ENCODE data around the gene THSD8.

THSD8 gene

GRCh38 chr19:12800923-12801465 lies 875 bp upstream of the THSD8 start:
- no peak overlapping the region for H3K27ac ChIP-seq (ENCODE audit: low read length)
- no peak overlapping the region for H2AFZ ChIP-seq (ENCODE audit: low read depth, low read length)
- H3K4me2 ChIP-seq (ENCODE audit: insufficient read depth, low read length), result no peak overlapping the region
- no peaks in the 10 kb centered on the region for H4K20me1 ChIP-seq (ENCODE audit: insufficient read depth, low read length)
- DNase-seq (no peak), ATAC-seq (ENCODE audit: insufficient read depth, low read depth) (no peak)
- H3K9me3 ChIP-seq (ENCODE audit: insufficient read depth, low read length, severe bottlenecking), result no peaks in the 10 kb centered on the region
- H3K4me1 ChIP-seq (ENCODE audit: insufficient read depth, low read length), result peaks cover 11% of the 10 kb centered on the region
- H3K4me3 ChIP-seq (ENCODE audit: low read depth in 1 of 2, low read length in 2 of 2), result no peak overlapping the region
- no peaks in the 10 kb centered on the region for H3K27me3 ChIP-seq (ENCODE audit: insufficient read depth, low read length, poor library complexity)
- TF ChIP-seq CTCF (IDR thresholded peaks at IDR 0.05; ENCODE audit: borderline replicate concordance, extremely low read depth, low read length, poor library complexity, severe bottlenecking), result no peak
- TF ChIP-seq EZH2 (IDR thresholded peaks at IDR 0.05; ENCODE audit: borderline replicate concordance, low read depth, low read length, severe bottlenecking), result no peak
- H3K36me3 ChIP-seq (ENCODE audit: insufficient read depth, low read length), result no peaks in the 10 kb centered on the region
- no peak overlapping the region for H3K9ac ChIP-seq (ENCODE audit: low read depth, low read length)
- no peaks in the 10 kb centered on the region for H3K79me2 ChIP-seq (ENCODE audit: insufficient read depth, low read length)

DNA sequence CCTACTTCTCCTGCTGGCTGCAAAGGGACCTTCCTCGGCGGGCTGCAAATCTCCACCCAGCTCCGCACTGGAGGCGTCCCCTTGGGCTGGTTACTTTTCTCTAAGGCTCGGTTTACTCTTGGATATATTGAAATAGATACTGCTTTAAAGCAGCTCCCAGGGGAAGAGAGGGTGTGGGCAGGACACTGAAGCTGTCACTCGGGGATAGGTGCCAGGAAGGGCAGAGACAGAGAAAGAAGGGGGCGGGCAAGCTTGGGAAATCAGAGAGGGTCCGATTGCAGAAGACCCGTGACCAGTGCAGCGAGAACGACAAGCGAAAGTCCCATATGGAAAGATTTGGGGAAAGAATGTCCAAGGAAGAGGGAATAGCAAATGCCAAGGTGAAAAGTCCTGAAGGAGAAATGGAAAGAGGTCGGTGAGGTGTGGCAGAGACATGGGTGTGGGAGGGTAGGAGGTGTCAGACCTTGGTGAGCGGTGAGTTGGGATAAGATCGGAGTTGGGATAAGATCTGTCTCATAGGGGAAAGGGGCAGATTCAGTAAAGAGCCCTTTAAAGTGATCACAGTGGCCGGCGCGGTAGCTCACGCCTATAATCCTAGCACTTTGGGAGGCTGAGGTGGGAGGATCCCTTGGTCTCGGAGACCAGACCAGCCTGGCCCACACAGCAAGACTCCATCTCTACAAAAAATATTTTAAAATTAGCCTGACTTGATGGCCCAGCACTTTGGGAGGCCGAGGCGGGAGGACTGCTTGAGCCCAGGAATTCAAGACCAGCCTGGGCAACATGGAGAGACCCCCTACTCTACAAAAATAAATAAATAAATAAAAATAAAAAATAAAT lies 618 bp downstream of the THSD8 start:
- peaks cover 11% of the 10 kb centered on the region for H3K79me2 ChIP-seq (ENCODE audit: insufficient read depth, low read length)
- H3K9me3 ChIP-seq (ENCODE audit: insufficient read depth, low read length, severe bottlenecking), result no peaks in the 10 kb centered on the region
- TF ChIP-seq EZH2 (IDR thresholded peaks at IDR 0.05; ENCODE audit: borderline replicate concordance, low read depth, low read length, severe bottlenecking) (no peak), CTCF (IDR thresholded peaks at IDR 0.05; ENCODE audit: borderline replicate concordance, extremely low read depth, low read length, poor library complexity, severe bottlenecking) (no peak)
- H3K36me3 ChIP-seq (ENCODE audit: insufficient read depth, low read length), result peaks cover 4% of the 10 kb centered on the region; the same call in 1 of the 2 replicates
- ATAC-seq (ENCODE audit: insufficient read depth, low read depth), result no peak
- H3K9ac ChIP-seq (ENCODE audit: low read depth, low read length), result no peak overlapping the region
- H3K27me3 ChIP-seq (ENCODE audit: insufficient read depth, low read length, poor library complexity), result no peaks in the 10 kb centered on the region
- peaks cover 14% of the 10 kb centered on the region for H3K4me1 ChIP-seq (ENCODE audit: insufficient read depth, low read length)
- no peak overlapping the region for H2AFZ ChIP-seq (ENCODE audit: low read depth, low read length)
- H3K27ac ChIP-seq (ENCODE audit: low read length), result no peak overlapping the region
- no peaks in the 10 kb centered on the region for H4K20me1 ChIP-seq (ENCODE audit: insufficient read depth, low read length)
- H3K4me2 ChIP-seq (ENCODE audit: insufficient read depth, low read length), result no peak overlapping the region
- DNase-seq, result no peak
- no peak overlapping the region for H3K4me3 ChIP-seq (ENCODE audit: low read depth in 1 of 2, low read length in 2 of 2)

DNA sequence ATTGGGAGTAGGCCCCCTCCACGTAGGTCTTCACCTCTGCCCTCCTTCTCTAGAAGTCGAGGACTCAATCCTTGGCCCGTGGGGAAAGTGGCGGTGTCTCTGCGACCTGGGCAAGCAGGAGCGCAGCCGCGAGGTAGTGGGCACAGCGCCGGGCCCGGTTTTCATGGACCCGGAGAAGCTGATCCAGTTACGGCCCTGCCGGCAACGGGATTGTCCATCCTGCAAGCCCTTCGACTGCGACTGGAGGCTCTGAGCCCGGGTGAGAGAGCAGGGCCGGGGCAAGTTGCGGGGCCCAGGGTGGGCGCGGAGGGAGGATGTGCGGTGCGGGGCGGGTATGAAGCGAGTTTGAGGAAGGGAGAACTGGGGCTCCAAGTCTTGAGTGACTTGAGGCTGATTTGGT lies 2.2 kb downstream of the THSD8 start:
- Histone ChIP-seq H3K4me2 (ENCODE audit: insufficient read depth, low read length) (no peak overlapping the region), H3K27ac (ENCODE audit: low read length) (no peak overlapping the region), H3K9ac (ENCODE audit: low read depth, low read length) (no peak overlapping the region), H3K4me1 (ENCODE audit: insufficient read depth, low read length) (peaks cover 15% of the 10 kb centered on the region), H3K79me2 (ENCODE audit: insufficient read depth, low read length) (peaks cover 11% of the 10 kb centered on the region), H3K9me3 (ENCODE audit: insufficient read depth, low read length, severe bottlenecking) (no peaks in the 10 kb centered on the region), H3K27me3 (ENCODE audit: insufficient read depth, low read length, poor library complexity) (no peaks in the 10 kb centered on the region), H3K4me3 (ENCODE audit: low read depth in 1 of 2, low read length in 2 of 2) (no peak overlapping the region), H3K36me3 (ENCODE audit: insufficient read depth, low read length) (peaks cover 13% of the 10 kb centered on the region), H4K20me1 (ENCODE audit: insufficient read depth, low read length) (no peaks in the 10 kb centered on the region), H2AFZ (ENCODE audit: low read depth, low read length) (no peak overlapping the region)
- DNase-seq (no peak), ATAC-seq (ENCODE audit: insufficient read depth, low read depth) (no peak)
- TF ChIP-seq CTCF (IDR thresholded peaks at IDR 0.05; ENCODE audit: borderline replicate concordance, extremely low read depth, low read length, poor library complexity, severe bottlenecking) (no peak), EZH2 (IDR thresholded peaks at IDR 0.05; ENCODE audit: borderline replicate concordance, low read depth, low read length, severe bottlenecking) (no peak)
